Gastroesophageal sphincter (tissue), 4 donors: Measurements from ENCODE around the gene GMDS. TPM values are rescaled to one million over a fixed set of nuclear protein-coding genes. Genes with fewer than 3 reads are reported as not detected.

ENCODE experiments used
- ATAC-seq: fragments of 150-250 bp; one replicate; pipeline ENCODE4 v1.9.1; 2016; ENCODE audit warnings: mild to moderate bottlenecking, moderate library complexity
- H3K27ac ChIP-seq, 4 donors: fragments of 200-600 bp; sonication (generic) in 3 of 4; 1 replicate in 3 of 4; 2 replicates in 1 of 4; pipeline ENCODE4 v1.5.1; 2016 to 2019
- H3K27me3 ChIP-seq: fragments of 200-600 bp; sonication (generic); one replicate; pipeline ENCODE4 v1.5.1; 2019
- H3K36me3 ChIP-seq, 2 donors: fragments of 200-600 bp; sonication (generic); one replicate each; pipeline ENCODE4 v1.5.1; 2019; ENCODE audit warnings: control low read depth in 1 of 2
- H3K4me1 ChIP-seq, 3 donors: fragments of 200-600 bp; sonication (generic); 1 replicate in 2 of 3; 2 replicates in 1 of 3; pipeline ENCODE4 v1.5.1; 2016 to 2019; ENCODE audit warnings: control low read depth in 2 of 3
- H3K4me3 ChIP-seq, 2 donors: fragments of 200-600 bp; sonication (generic); one replicate each; pipeline ENCODE4 v1.5.1; 2019; ENCODE audit warnings: mild to moderate bottlenecking in 1 of 2, moderate library complexity in 1 of 2
- H3K9me3 ChIP-seq, 3 donors: fragments of 200-600 bp; sonication (generic); one replicate each; pipeline ENCODE4 v1.5.1; 2017 to 2019; ENCODE audit warnings: control low read depth in 2 of 3
- EP300 ChIP-seq: sonication (generic); formaldehyde crosslinking; IDR thresholded peaks from one replicate; pipeline ENCODE4 v1.6.1; 2017; ENCODE audit warnings: antibody characterized with exemption, mild to moderate bottlenecking
- POLR2A ChIP-seq, 2 donors: fragments of 450-650 bp; IDR thresholded peaks; one replicate each; pipeline ENCODE4 v1.6.1; 2017; ENCODE audit warnings: antibody characterized with exemption in 2 of 2, mild to moderate bottlenecking in 2 of 2, moderate library complexity in 1 of 2
- POLR2AphosphoS5 ChIP-seq: sonication (generic); formaldehyde crosslinking; IDR thresholded peaks from one replicate; pipeline ENCODE4 v1.6.1; 2017; ENCODE audit warnings: antibody characterized with exemption
- WGBS, 2 donors: methylation state at CpG; one replicate each; pipeline ENCODE4 v1.1.5; 2018; ENCODE audit warnings: low coverage in 1 of 2; 5-methylcytosine and 5-hydroxymethylcytosine counted together
- total RNA-seq, 4 donors: library from RNA; depleted of rRNA; stranded (reverse); fragments of >200 nt; gene quantifications; one replicate each; pipeline ENCODE4 v1.1.0, GENCODE V29; 2016
- TF ChIP-seq, protein P1 (sequence below), 4 experiments: fragments of 200-600 bp in 2 of 4; fragments of 450-650 bp in 2 of 4; sonication (generic) in 1 of 4; IDR thresholded peaks; one replicate each; pipeline ENCODE4 v1.5.1; 2017 to 2019; ENCODE audit warnings: antibody characterized with exemption in 4 of 4, mild to moderate bottlenecking in 2 of 4, moderate library complexity in 2 of 4

The GMDS gene
- total RNA-seq, 4 donors from 2014 or later: 5.0 to 14.7 (median 6.4) TPM

DNA sequence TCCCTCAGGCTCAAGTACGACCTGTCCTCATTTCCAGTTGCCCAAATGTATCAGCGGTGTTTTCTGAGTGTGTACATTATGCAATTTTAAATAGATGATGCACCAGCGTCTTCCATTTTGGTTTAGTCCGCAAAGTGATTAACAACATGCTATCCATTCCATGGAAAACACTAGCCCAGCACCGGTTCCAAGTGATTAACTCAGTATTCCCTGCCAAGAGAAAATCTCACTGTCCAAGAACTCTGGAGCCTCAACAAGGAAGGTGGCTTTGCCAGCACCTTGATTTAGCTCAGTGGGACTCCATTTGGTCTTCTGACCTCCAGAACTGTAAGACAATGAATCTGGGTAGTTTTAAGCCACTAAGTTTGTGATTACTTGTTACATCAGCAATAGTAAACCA is 528.5 kb downstream of the GMDS start:
- Histone ChIP-seq H3K36me3 (no peaks in the 10 kb centered on the region), H3K9me3 (no peaks in the 10 kb centered on the region), H3K4me1 (no peaks in the 10 kb centered on the region), H3K4me3 (no peak overlapping the region), H3K27ac (no peak overlapping the region), H3K27me3 (no peaks in the 10 kb centered on the region)
- WGBS, 2 donors: 67 to 87% methylated on average over 5 of the region's 5 CpGs
- TF ChIP-seq POLR2A (IDR thresholded peaks at IDR 0.05): no peak
- no peak for TF ChIP-seq EP300
- TF ChIP-seq, protein P1, sequence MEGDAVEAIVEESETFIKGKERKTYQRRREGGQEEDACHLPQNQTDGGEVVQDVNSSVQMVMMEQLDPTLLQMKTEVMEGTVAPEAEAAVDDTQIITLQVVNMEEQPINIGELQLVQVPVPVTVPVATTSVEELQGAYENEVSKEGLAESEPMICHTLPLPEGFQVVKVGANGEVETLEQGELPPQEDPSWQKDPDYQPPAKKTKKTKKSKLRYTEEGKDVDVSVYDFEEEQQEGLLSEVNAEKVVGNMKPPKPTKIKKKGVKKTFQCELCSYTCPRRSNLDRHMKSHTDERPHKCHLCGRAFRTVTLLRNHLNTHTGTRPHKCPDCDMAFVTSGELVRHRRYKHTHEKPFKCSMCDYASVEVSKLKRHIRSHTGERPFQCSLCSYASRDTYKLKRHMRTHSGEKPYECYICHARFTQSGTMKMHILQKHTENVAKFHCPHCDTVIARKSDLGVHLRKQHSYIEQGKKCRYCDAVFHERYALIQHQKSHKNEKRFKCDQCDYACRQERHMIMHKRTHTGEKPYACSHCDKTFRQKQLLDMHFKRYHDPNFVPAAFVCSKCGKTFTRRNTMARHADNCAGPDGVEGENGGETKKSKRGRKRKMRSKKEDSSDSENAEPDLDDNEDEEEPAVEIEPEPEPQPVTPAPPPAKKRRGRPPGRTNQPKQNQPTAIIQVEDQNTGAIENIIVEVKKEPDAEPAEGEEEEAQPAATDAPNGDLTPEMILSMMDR (IDR thresholded peaks at IDR 0.05): no peak
- no peak for TF ChIP-seq POLR2AphosphoS5
- no peak for ATAC-seq

DNA sequence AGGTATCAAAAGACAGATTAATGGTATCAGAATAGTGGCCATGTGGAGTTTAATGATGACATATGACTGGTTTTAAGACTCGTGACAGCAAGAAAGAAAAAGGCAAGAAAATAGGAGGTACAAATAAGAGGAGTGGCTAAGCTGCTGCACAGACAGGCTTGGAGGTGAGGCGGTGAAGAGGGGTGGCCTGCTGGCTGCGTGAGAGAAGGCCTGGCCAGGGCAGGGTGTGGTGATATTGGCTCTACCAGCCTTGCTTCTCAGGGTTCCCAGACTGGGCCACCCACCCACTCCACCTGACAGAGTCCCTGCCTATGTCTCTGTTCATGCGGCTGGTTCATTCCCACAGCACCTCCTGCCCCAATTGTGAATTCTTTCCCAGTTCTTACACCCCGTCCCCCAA is 529.0 kb downstream of the GMDS start:
- no peaks in the 10 kb centered on the region for H3K27me3 ChIP-seq
- no peak for TF ChIP-seq POLR2AphosphoS5
- ATAC-seq: no peak
- H3K9me3 ChIP-seq: no peaks in the 10 kb centered on the region
- no peak overlapping the region for H3K4me3 ChIP-seq
- 50 to 81% methylated on average over 2 to 5 of the region's 5 CpGs for WGBS, 2 donors
- no peak overlapping the region for H3K27ac ChIP-seq
- no peaks in the 10 kb centered on the region for H3K36me3 ChIP-seq
- H3K4me1 ChIP-seq: no peaks in the 10 kb centered on the region

DNA sequence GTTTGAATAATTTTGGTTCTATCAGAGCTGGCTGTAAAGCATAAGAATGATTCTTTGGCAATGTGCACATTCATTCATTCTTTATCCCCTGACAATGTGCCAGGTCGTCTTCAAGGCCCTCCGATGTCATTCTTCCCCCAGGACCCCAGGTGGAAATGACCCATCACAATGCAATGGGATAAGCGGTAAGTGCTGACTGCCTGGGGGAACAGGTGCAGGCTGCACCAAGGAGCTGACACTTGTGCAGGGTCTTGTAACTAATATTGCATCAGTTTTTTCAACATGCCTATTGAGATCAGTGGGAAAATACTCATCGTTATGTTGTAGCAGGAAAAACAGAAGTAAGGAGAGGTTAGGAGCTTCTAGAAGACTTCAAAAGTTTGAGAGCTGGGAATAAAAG is 530.1 kb downstream of the GMDS start:
- H3K27ac ChIP-seq: no peak overlapping the region
- no peaks in the 10 kb centered on the region for H3K27me3 ChIP-seq
- TF ChIP-seq, protein P1 (IDR thresholded peaks at IDR 0.05): no peak
- TF ChIP-seq POLR2A (IDR thresholded peaks at IDR 0.05) (no peak), POLR2AphosphoS5 (no peak), EP300 (no peak)
- H3K9me3 ChIP-seq: no peaks in the 10 kb centered on the region
- H3K4me1 ChIP-seq: no peaks in the 10 kb centered on the region
- 80 to 93% methylated on average over 3 to 4 of the region's 4 CpGs for WGBS, 2 donors
- no peaks in the 10 kb centered on the region for H3K36me3 ChIP-seq
- H3K4me3 ChIP-seq: no peak overlapping the region
- ATAC-seq: no peak

DNA sequence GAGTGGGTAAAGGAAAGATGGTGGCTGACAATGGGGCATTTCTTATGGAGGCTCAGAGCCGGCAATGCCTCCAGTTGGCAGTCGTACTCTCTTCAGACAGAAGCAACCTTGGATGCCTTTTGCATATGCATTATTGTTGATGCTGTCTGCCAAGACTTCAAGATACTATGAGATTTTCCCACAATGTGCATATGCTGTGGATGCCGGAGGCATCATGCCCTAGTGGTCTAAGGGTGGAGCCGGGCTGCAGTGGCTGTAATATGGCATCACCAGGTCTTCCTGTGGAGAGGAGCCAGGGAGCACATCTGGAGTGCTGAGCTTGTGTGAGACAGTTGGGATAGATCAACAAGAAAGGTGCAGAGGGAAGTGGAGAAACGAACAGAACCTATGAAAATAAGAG is 530.8 kb downstream of the GMDS start:
- WGBS, 2 donors: 84 to 100% methylated on average over 1 to 5 of the region's 5 CpGs

DNA sequence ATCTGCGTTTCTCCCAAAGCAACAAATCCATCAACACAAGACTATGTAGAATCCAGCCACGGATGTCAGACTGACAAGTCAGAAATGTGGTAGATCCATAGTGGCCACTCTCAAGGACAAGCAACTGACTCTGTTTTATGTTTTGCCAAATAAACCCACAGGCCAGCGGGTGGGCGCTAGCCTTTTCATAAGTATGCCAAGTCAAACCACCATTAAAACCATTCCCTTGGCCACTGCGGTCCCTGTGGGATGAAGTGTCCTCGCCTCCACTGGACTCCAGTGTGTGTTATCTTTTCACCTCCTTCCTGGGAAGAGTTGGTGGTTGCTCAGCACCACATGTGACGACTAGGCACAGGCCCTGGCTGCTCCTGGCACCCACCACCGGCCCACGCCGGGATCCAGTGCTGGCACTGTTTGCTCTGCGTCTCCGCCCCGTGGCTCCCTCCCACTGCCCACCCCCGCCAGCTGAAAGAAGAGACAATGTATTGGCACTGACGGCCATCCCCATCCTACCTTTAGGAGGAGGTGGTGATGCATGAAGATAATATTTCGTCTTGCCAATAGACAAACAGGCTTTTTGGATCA is 532.3 kb downstream of the GMDS start:
- H3K9me3 ChIP-seq: no peaks in the 10 kb centered on the region
- WGBS, 2 donors: 83 to 96% methylated on average over 4 to 8 of the region's 16 CpGs
- ATAC-seq: no peak
- no peak overlapping the region for H3K27ac ChIP-seq
- no peaks in the 10 kb centered on the region for H3K27me3 ChIP-seq
- H3K36me3 ChIP-seq: no peaks in the 10 kb centered on the region
- H3K4me1 ChIP-seq: no peaks in the 10 kb centered on the region
- no peak for TF ChIP-seq EP300
- H3K4me3 ChIP-seq: no peak overlapping the region

More for the DNA sequence above, 530.8 kb downstream of the GMDS start:
- Histone ChIP-seq H3K36me3 (no peaks in the 10 kb centered on the region), H3K4me1 (no peaks in the 10 kb centered on the region), H3K4me3 (no peak overlapping the region), H3K27ac (no peak overlapping the region), H3K9me3 (no peaks in the 10 kb centered on the region), H3K27me3 (no peaks in the 10 kb centered on the region)
- TF ChIP-seq POLR2AphosphoS5: no peak
- no peak for TF ChIP-seq EP300
- no peak for TF ChIP-seq POLR2A (IDR thresholded peaks at IDR 0.05)
- TF ChIP-seq, protein P1 (IDR thresholded peaks at IDR 0.05): no peak
- no peak for ATAC-seq

DNA sequence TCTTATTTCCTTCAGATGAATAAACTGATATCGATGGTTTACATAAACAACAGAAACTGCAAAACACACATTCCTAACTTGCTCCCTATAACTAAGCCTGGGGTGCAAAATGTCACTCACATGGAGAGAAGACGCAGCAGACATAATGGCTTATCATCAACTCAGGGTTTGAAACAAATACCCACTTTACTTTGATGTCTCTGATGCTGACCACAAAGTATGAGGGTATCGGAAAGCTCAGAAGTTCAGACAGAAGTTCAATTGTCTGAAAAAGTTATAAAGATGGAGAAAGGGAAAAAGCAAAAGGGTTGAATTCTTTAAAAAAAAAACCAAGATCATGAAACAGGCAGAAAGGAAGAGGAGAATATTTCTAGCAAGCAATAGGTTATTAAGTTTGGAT is 533.0 kb downstream of the GMDS start:
- no peaks in the 10 kb centered on the region for H3K36me3 ChIP-seq
- WGBS, 2 donors: 69 to 71% methylated on average over 3 of the region's 3 CpGs
- H3K4me1 ChIP-seq: no peaks in the 10 kb centered on the region
- no peaks in the 10 kb centered on the region for H3K9me3 ChIP-seq
- TF ChIP-seq POLR2A (IDR thresholded peaks at IDR 0.05): no peak
- TF ChIP-seq, protein P1 (IDR thresholded peaks at IDR 0.05): no peak
- TF ChIP-seq EP300: no peak
- TF ChIP-seq POLR2AphosphoS5: no peak
- no peak overlapping the region for H3K4me3 ChIP-seq
- ATAC-seq: no peak
- H3K27me3 ChIP-seq: no peaks in the 10 kb centered on the region
- no peak overlapping the region for H3K27ac ChIP-seq
